Mucosa of stomach (tissue), 1 donor: ENCODE data around the gene TRIM65.

Experiments
- H3K27me3 ChIP-seq: one replicate; pipeline ENCODE4 v1.7.0; 2013; ENCODE audit warnings: mild to moderate bottlenecking, low read length; ENCODE audit not compliant: control insufficient read depth, insufficient read depth
- H3K36me3 ChIP-seq: one replicate; pipeline ENCODE4 v1.7.0; 2013; ENCODE audit warnings: low read length; ENCODE audit not compliant: control insufficient read depth, insufficient read depth
- H3K4me1 ChIP-seq: one replicate; pipeline ENCODE4 v1.7.0; 2013; ENCODE audit warnings: mild to moderate bottlenecking, low read length; ENCODE audit not compliant: control insufficient read depth, insufficient read depth
- H3K4me3 ChIP-seq: one replicate; pipeline ENCODE4 v1.7.0; 2013; ENCODE audit warnings: low read length
- H3K9ac ChIP-seq: one replicate; pipeline ENCODE4 v1.7.0; 2013; ENCODE audit warnings: mild to moderate bottlenecking, low read length, moderate library complexity
- H3K9me3 ChIP-seq: one replicate; pipeline ENCODE4 v1.7.0; 2013; ENCODE audit warnings: mild to moderate bottlenecking, low read length, moderate library complexity; ENCODE audit not compliant: control insufficient read depth
- donor health status: Pancreatic carcinoma.

The TRIM65 gene, protein sequence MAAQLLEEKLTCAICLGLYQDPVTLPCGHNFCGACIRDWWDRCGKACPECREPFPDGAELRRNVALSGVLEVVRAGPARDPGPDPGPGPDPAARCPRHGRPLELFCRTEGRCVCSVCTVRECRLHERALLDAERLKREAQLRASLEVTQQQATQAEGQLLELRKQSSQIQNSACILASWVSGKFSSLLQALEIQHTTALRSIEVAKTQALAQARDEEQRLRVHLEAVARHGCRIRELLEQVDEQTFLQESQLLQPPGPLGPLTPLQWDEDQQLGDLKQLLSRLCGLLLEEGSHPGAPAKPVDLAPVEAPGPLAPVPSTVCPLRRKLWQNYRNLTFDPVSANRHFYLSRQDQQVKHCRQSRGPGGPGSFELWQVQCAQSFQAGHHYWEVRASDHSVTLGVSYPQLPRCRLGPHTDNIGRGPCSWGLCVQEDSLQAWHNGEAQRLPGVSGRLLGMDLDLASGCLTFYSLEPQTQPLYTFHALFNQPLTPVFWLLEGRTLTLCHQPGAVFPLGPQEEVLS

DNA sequence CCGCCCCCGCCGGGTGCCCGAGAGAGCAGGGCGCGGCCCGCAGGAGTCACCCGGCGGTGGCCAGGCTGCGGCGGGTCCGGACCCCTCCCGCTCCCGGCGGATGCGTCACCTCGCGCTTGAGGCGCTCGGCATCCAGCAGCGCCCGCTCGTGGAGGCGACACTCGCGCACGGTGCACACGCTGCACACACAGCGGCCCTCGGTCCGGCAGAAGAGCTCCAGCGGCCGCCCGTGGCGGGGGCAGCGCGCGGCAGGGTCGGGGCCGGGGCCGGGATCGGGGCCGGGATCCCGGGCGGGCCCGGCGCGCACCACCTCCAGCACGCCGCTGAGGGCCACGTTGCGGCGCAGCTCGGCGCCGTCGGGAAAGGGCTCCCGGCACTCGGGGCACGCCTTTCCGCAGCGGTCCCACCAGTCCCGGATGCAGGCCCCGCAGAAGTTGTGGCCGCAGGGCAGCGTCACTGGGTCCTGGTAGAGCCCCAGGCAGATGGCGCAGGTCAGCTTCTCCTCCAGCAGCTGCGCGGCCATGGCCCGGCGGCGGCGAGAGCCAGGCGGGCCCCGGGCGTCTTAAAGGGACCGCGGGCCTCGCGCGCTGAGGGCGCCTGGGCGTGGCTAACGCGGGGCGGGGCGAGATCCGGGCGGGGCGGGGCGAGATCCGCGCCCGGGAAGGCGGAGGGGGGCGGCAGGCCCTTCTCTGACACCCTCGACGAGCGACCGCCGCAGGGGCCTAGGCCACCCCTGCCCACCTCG, at the start of gene TRIM65:
Gene TRIM65 (minus strand): TSS at position 537 of the 745 bp plus-strand sequence. CDS start 14 bp downstream, at position 523.
- no peaks in the 10 kb centered on the region for H3K9me3 ChIP-seq
- no peaks in the 10 kb centered on the region for H3K27me3 ChIP-seq
- H3K36me3 ChIP-seq: no peaks in the 10 kb centered on the region
- peak within 1 kb of the TSS; percentile 20 for H3K4me3 ChIP-seq
- peak within 1 kb of the TSS; percentile 63 for H3K9ac ChIP-seq
- H3K4me1 ChIP-seq: peaks cover 29% of the 10 kb centered on the region

DNA sequence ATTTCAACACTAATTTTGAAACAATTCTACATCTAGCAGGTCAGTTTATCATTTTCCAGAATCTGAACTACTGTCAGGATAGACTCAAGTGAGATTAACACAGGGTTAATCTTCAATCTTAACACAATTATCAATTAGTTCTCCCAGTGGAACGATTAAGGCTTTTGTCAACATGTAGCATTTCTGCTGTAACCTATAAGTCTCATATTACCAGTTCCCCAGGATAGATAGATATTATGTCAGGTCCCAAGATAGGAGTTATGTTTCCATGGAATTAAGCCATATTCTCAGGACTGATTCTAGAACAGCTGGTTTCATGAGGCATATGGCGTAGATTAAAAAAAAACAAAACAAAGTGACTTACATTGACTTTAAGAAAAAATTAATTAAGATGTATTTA, 48.5 kb upstream of the TRIM65 start:
- no peaks in the 10 kb centered on the region for H3K27me3 ChIP-seq
- no peak overlapping the region for H3K4me3 ChIP-seq
- H3K9me3 ChIP-seq: no peaks in the 10 kb centered on the region
- peaks cover 4% of the 10 kb centered on the region for H3K4me1 ChIP-seq
- no peak overlapping the region for H3K9ac ChIP-seq
- peaks cover 15% of the 10 kb centered on the region for H3K36me3 ChIP-seq

DNA sequence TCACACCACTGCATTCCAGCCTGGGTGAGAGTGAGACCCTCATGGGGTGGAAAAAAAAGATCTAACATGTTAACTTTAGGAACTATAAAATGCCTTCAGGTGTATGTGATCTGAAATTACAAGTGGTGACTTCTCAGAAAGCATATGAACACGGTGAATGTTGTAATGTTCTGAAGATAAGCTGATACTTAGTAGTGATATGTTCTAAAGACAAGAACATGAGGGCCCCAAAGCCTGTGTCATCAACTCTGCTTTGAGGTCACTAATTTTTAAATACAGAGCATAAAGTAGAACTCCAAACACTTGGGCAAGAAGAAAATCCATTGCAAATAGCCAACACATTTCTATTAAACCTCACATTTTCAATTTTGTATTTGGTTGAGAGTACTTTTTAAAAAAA, 46.7 kb upstream of the TRIM65 start:
- Histone ChIP-seq H3K9me3 (no peaks in the 10 kb centered on the region), H3K27me3 (no peaks in the 10 kb centered on the region), H3K36me3 (peaks cover 9% of the 10 kb centered on the region), H3K4me3 (no peak overlapping the region), H3K9ac (no peak overlapping the region), H3K4me1 (peaks cover 5% of the 10 kb centered on the region)

DNA sequence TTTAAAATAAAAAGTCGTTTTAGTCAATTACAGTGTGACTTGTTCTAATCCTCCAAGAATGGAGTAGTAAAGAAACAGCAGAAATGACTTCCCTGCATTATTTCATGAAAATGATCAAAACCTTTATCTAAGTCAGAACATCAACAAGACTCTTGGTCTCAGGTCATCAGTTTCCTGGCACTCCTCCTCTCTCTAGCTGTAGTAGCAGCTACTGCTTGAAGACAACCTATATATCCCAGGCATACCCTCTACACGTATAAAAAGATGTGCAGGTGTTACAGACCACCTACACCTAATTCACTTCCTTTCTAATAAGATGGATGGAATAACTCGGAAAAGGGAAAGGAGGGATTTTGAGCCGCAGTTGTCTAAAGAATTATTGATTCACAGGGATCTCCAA, 45.7 kb upstream of the TRIM65 start:
- Histone ChIP-seq H3K9ac (no peak overlapping the region), H3K4me3 (no peak overlapping the region), H3K36me3 (peaks cover 4% of the 10 kb centered on the region), H3K9me3 (no peaks in the 10 kb centered on the region), H3K4me1 (peaks cover 5% of the 10 kb centered on the region), H3K27me3 (no peaks in the 10 kb centered on the region)

DNA sequence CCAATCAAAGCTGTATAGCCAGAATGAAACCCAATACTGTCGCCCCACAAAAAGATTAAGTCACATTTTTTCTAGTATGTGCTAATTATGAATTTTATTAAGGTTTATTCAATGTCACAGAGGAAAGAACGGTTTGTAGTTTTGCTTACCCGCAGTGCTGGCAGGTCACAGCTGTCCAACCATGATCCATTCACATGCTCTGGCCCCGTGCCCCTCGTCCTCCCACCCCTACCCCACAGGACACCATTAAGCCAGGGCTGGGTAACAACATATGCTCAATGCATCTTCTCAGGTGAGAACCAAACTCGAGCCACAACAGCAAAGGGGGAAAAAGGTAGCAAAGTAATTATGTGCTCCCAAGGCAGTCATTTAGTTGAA, 44.7 kb upstream of the TRIM65 start:
- H3K9ac ChIP-seq: peak overlapping the region; percentile 79

DNA sequence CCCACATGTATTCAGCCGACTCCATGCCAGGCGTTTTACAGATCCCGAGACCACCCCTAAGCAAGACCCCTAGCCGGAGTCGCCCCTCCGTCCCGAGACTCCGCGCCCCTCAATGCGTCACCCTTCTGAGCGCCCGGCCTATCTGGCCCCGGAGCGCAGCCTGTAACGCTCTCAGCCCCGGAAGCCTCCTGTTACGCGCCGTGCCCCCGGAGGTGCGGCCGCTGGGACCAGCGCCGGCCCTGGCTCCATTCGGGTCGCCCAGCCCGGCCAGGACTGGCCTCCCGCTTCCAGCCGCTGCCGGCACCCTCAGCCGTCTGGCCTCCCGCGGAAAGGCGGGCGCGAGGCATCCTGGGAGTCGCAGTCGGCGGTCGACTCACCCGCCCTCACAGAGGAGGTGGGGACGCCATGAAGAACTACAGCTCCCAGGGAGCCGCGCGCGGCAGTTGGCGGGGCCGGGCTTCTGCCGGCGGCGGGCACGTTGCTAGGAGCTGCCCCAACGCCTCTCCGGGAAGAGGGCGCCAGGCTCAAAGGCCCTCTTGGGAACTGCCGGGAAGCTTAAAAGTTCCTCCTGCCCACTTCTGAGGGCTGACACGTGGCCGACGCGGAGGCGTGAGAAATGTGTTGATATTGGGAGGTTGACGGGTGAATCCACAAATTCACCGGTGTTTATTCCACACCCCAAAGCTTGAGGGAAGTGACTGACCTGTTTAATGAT, 44.1 kb upstream of the TRIM65 start, which contains the start of gene FBF1:
Gene FBF1 (minus strand): TSS at position 316 of the 715 bp plus-strand sequence. CDS start 2,893 bp downstream, outside the sequence.
- H3K36me3 ChIP-seq: no peaks in the 10 kb centered on the region
- H3K27me3 ChIP-seq: no peaks in the 10 kb centered on the region
- peak within 1 kb of the TSS; percentile 44 for H3K4me3 ChIP-seq
- H3K4me1 ChIP-seq: peaks cover 5% of the 10 kb centered on the region
- peak within 1 kb of the TSS; percentile 79 for H3K9ac ChIP-seq
- no peaks in the 10 kb centered on the region for H3K9me3 ChIP-seq

More for the DNA sequence above, 44.7 kb upstream of the TRIM65 start:
- no peaks in the 10 kb centered on the region for H3K9me3 ChIP-seq
- peaks cover 5% of the 10 kb centered on the region for H3K4me1 ChIP-seq
- peaks cover 4% of the 10 kb centered on the region for H3K36me3 ChIP-seq
- no peak overlapping the region for H3K4me3 ChIP-seq
- H3K27me3 ChIP-seq: no peaks in the 10 kb centered on the region

DNA sequence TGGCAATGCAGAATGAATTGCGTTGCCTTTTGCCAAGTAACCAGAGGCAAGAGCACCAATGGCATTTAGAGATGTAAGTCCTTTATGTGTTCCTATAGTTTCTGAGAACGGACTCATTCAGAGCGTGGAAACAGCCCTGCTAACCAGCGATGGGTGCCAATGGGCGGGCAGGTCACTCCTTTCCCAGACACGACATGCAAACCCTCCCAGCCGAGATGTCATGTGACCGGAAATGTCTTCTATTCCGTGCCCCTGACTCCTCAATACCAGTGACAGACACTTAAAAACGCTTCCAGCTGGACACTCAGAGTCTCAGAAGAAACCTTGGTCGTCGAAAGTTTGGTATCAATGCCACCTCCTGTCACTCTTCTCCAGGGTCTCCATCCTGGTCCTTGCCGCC, 40.9 kb upstream of the TRIM65 start:
- H3K4me1 ChIP-seq: peaks cover 5% of the 10 kb centered on the region
- no peaks in the 10 kb centered on the region for H3K9me3 ChIP-seq
- H3K4me3 ChIP-seq: no peak overlapping the region
- no peaks in the 10 kb centered on the region for H3K36me3 ChIP-seq
- H3K27me3 ChIP-seq: no peaks in the 10 kb centered on the region
- no peak overlapping the region for H3K9ac ChIP-seq

DNA sequence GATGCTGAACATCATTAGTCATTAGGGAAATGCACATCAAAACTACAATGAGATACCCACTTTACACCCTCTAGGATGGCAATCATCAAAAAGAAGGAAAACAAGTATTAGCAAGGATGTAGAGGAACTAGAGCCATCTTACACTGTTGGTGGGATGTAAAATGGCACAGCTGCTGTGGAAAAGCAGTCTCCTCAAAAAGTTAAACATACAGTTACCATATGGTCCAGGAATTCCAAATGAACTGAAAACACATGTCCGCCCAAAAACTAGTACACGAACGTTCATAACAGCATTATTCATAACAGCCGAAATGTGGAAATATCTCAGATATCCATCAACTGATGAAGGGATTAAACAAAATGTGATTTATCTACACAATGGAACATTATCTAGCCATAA, 37.1 kb upstream of the TRIM65 start:
- no peak overlapping the region for H3K4me3 ChIP-seq
- no peaks in the 10 kb centered on the region for H3K9me3 ChIP-seq
- no peaks in the 10 kb centered on the region for H3K27me3 ChIP-seq
- no peak overlapping the region for H3K9ac ChIP-seq
- no peaks in the 10 kb centered on the region for H3K4me1 ChIP-seq
- H3K36me3 ChIP-seq: no peaks in the 10 kb centered on the region

DNA sequence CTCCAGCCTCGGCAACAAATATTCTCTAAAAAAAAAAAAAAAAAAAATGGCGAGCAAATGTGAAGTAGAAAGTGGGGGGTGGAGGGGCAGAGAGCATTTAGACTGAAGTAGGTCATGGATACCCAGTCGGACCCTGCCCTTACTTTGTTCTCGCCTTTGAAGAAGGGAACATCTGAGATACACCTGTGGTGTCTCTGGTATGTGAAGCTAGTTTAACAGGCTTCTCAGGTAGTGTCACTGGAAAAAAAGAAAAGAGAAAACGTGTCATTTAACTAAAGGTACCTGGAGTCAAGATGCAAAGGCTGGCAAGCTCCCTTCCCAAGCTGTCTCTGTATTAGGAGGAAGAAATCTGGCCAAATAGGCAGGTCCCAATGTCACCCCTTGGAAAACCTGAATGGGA, 36.1 kb upstream of the TRIM65 start:
- Histone ChIP-seq H3K36me3 (no peaks in the 10 kb centered on the region), H3K9ac (no peak overlapping the region), H3K27me3 (no peaks in the 10 kb centered on the region), H3K4me3 (no peak overlapping the region), H3K4me1 (no peaks in the 10 kb centered on the region), H3K9me3 (no peaks in the 10 kb centered on the region)

DNA sequence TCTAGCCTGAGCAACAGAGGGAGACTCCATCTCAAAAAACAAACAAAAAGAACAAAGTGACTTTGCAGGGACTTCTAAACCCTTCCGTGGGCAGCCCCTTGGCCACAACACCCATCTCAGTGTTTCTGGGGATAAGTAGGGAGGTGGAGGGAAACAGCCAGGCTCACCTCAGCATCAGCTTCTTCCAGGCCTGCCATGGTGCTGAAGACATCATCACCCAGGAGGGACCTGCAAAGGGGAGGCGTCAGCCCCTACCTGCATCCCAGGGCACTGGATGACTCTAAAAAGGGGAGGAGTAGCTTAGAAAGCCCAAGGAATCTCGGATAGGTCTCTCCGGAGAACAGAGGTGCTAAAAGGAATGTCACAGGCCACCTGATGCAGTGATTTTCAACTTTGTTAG, 34.3 kb upstream of the TRIM65 start:
- H3K36me3 ChIP-seq: no peaks in the 10 kb centered on the region
- H3K9ac ChIP-seq: no peak overlapping the region
- no peak overlapping the region for H3K4me3 ChIP-seq
- H3K4me1 ChIP-seq: peaks cover 8% of the 10 kb centered on the region
- no peaks in the 10 kb centered on the region for H3K27me3 ChIP-seq
- H3K9me3 ChIP-seq: no peaks in the 10 kb centered on the region

DNA sequence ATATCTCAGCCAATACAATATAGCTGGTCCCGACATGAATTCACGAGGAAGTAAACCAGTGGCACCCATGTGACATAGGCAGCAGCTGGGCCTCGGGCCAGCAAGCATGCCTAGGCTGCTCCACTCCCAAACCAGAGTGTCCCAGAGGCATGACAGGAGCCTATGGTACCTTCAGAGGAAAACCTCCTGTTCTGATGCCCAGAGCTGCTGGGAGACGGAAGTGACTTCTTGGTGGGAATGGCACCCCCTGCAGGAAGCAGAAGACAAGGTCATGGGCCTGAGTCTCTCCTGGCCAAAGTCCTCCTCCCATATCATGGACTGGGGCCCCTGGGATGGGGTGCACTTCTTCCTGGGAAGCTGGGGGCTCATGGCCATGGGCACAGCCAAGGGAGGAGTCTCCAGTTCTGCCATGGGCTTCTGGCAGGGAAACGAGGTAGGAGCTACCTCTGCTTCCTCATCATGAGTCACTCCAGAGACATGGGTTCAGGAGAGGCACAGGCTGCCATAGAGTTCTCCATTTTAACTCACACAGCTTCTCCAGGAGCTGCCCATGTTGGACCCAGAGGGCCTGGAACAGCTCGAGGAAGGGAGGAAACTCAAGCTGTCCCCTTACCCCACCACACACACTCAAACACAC, 30.7 kb upstream of the TRIM65 start:
- Histone ChIP-seq H3K36me3 (no peaks in the 10 kb centered on the region), H3K9me3 (no peaks in the 10 kb centered on the region), H3K4me1 (peaks cover 8% of the 10 kb centered on the region), H3K9ac (no peak overlapping the region), H3K27me3 (no peaks in the 10 kb centered on the region), H3K4me3 (no peak overlapping the region)
